CD8-positive, alpha-beta memory T cell (primary cell): Measurements from ENCODE around the gene GPER1. TPM values are rescaled to one million over a fixed set of nuclear protein-coding genes. Genes with fewer than 3 reads are reported as not detected.

Source experiments
- CTCF ChIA-PET: fragments of 350-600 bp; sonication (Branson Sonifier 250); formaldehyde crosslinking; loops from one replicate; lab custom pipeline; 2021; ENCODE audit warnings: antibody characterized with exemption; lab: Charles Lee
- POLR2A ChIA-PET: fragments of 350-600 bp; sonication (Branson Sonifier 250); formaldehyde crosslinking; loops from one replicate; lab custom pipeline; 2021; ENCODE audit warnings: antibody characterized with exemption; lab: Charles Lee
- DNase-seq, 5 donors: peaks; one replicate each; pipeline versions ENCODE4 v3.0.0 to v3.0.0-alpha.2; 2020 to 2022; ENCODE audit warnings: mixed read lengths in 1 of 5
- H3K27ac ChIP-seq: one replicate; pipeline ENCODE4 v1.7.0; 2013; ENCODE audit warnings: low read depth, mild to moderate bottlenecking, low read length, moderate library complexity
- H3K27me3 ChIP-seq: 2 replicates; pipeline ENCODE4 v1.7.0; 2013; ENCODE audit warnings: low read length, mild to moderate bottlenecking; ENCODE audit not compliant: insufficient read depth, poor library complexity, severe bottlenecking
- H3K36me3 ChIP-seq: 2 replicates; pipeline ENCODE4 v1.7.0; 2013; ENCODE audit warnings: mild to moderate bottlenecking, low read length, moderate library complexity; ENCODE audit not compliant: insufficient read depth
- H3K4me1 ChIP-seq: 2 replicates; pipeline ENCODE4 v1.7.0; 2013; ENCODE audit warnings: mild to moderate bottlenecking, low read length, moderate library complexity; ENCODE audit not compliant: insufficient read depth
- H3K4me3 ChIP-seq: 2 replicates; pipeline ENCODE4 v1.7.0; 2013; ENCODE audit warnings: mild to moderate bottlenecking, low read length
- H3K9me3 ChIP-seq: 2 replicates; pipeline ENCODE4 v1.7.0; 2013; ENCODE audit warnings: mild to moderate bottlenecking, low read length
- H3K27ac Mint-ChIP-seq, 8 donors: one replicate each; pipeline ENCODE4 v1.8.0; 2020 to 2021; ENCODE audit warnings: mixed read lengths in 8 of 8, mild to moderate bottlenecking in 6 of 8, inconsistent platforms in 3 of 8, moderate library complexity in 3 of 8
- H3K27me3 Mint-ChIP-seq, 2 donors: one replicate each; pipeline ENCODE4 v1.8.0; 2020 to 2021; ENCODE audit warnings: mixed read lengths in 2 of 2, mild to moderate bottlenecking in 1 of 2, moderate library complexity in 1 of 2
- H3K36me3 Mint-ChIP-seq, 3 donors: one replicate each; pipeline ENCODE4 v1.8.0; 2020 to 2021; ENCODE audit warnings: mixed read lengths in 3 of 3, inconsistent platforms in 1 of 3, mild to moderate bottlenecking in 1 of 3
- H3K4me1 Mint-ChIP-seq, 3 donors: one replicate each; pipeline ENCODE4 v1.8.0; 2020 to 2021; ENCODE audit warnings: mixed read lengths in 3 of 3, inconsistent platforms in 1 of 3, mild to moderate bottlenecking in 1 of 3
- H3K4me3 Mint-ChIP-seq, 7 donors: one replicate each; pipeline ENCODE4 v1.8.0; 2020 to 2021; ENCODE audit warnings: mixed read lengths in 7 of 7, mild to moderate bottlenecking in 6 of 7, moderate library complexity in 4 of 7, inconsistent platforms in 2 of 7
- H3K9me3 Mint-ChIP-seq, 5 donors: one replicate each; pipeline ENCODE4 v1.8.0; 2020 to 2022; ENCODE audit warnings: mixed read lengths in 5 of 5, mild to moderate bottlenecking in 3 of 5, moderate library complexity in 2 of 5, inconsistent platforms in 1 of 5
- polyA plus RNA-seq: library from polyadenylated mRNA; unstranded; fragments of 300-500 nt; fragmentation: Illumina TruSeq; gene quantifications from one replicate; pipeline ENCODE4 v1.2.3, GENCODE V29; 2021
- total RNA-seq, 2 experiments: library from RNA; stranded (reverse); gene quantifications; one replicate each; pipeline ENCODE4 v1.2.3, GENCODE V29; 2021

Gene GPER1
- total and polyA plus RNA-seq, 3 experiments from 2014 or later, result 0.17 TPM; not detected in 2

GRCh38 chr7:1055956-1056784 lies 31.7 kb upstream of the GPER1 start:
- no peaks in the 10 kb centered on the region for H3K9me3 ChIP-seq
- no peaks in the 10 kb centered on the region for H3K36me3 ChIP-seq
- H3K27ac Mint-ChIP-seq, result no peak overlapping the region
- peaks cover 0 to 4% (median 4%) of the 10 kb centered on the region in 3 donors for H3K4me1 Mint-ChIP-seq
- no peak overlapping the region for H3K4me3 ChIP-seq
- ChIA-PET CTCF (interaction anchor here (0.9 to 1.2 kb wide), 2 partner anchors 11 to 62 kb away, joined by 4 to 5 read pairs; partner anchors contain the start of gene GPR146), POLR2A (no interaction called here)
- no peak for DNase-seq
- H3K27ac ChIP-seq, result no peak overlapping the region
- peaks cover 0 to 2% (median 0%) of the 10 kb centered on the region in 3 donors for H3K36me3 Mint-ChIP-seq
- H3K27me3 Mint-ChIP-seq, result no peaks in the 10 kb centered on the region
- no peak overlapping the region for H3K4me3 Mint-ChIP-seq
- H3K9me3 Mint-ChIP-seq, result no peaks in the 10 kb centered on the region
- no peaks in the 10 kb centered on the region for H3K27me3 ChIP-seq
- H3K4me1 ChIP-seq, result peaks cover 14% of the 10 kb centered on the region

GRCh38 chr7:1056785-1057410 lies 31.0 kb upstream of the GPER1 start:
- no peaks in the 10 kb centered on the region for H3K9me3 Mint-ChIP-seq
- H3K4me1 Mint-ChIP-seq, result peaks cover 0 to 4% (median 4%) of the 10 kb centered on the region in 3 donors
- DNase-seq, result no peak
- H3K4me3 Mint-ChIP-seq, result no peak overlapping the region
- POLR2A ChIA-PET, result interaction anchor here (0.5 kb wide), 1 partner anchor 144 kb away, joined by 6 read pairs; no protein-coding TSS in a partner anchor
- Histone ChIP-seq H3K4me3 (no peak overlapping the region), H3K4me1 (peaks cover 14% of the 10 kb centered on the region), H3K27ac (no peak overlapping the region), H3K9me3 (no peaks in the 10 kb centered on the region), H3K36me3 (no peaks in the 10 kb centered on the region), H3K27me3 (no peaks in the 10 kb centered on the region)
- H3K27me3 Mint-ChIP-seq, result no peaks in the 10 kb centered on the region
- no peak overlapping the region for H3K27ac Mint-ChIP-seq
- peaks cover 0 to 2% (median 0%) of the 10 kb centered on the region in 3 donors for H3K36me3 Mint-ChIP-seq
- CTCF ChIA-PET, result interaction anchor here (0.9 to 2.3 kb wide), 2 partner anchors 63 kb away, joined by 4 to 17 read pairs; no protein-coding TSS in a partner anchor

- Histone ChIP-seq H3K36me3 (no peaks in the 10 kb centered on the region), H3K4me1 (peaks cover 14% of the 10 kb centered on the region), H3K9me3 (no peaks in the 10 kb centered on the region), H3K4me3 (no peak overlapping the region), H3K27me3 (no peaks in the 10 kb centered on the region), H3K27ac (no peak overlapping the region)
- Mint-ChIP-seq H3K4me3 (no peak overlapping the region), H3K27ac (no peak overlapping the region), H3K36me3 (peaks cover 0 to 2% (median 0%) of the 10 kb centered on the region in 3 donors), H3K9me3 (no peaks in the 10 kb centered on the region), H3K4me1 (peaks cover 0 to 4% (median 4%) of the 10 kb centered on the region in 3 donors), H3K27me3 (no peaks in the 10 kb centered on the region)
- ChIA-PET POLR2A (interaction anchor here (0.5 kb wide), 1 partner anchor 145 kb away, joined by 6 read pairs; no protein-coding TSS in a partner anchor), CTCF (interaction anchor here (2.3 kb wide), 1 partner anchor 64 kb away, joined by 17 read pairs; no protein-coding TSS in a partner anchor)
- DNase-seq, result no peak
Observed at GRCh38 chr7:1057416-1058291, 30.3 kb upstream of the GPER1 start.

GRCh38 chr7:1058311-1058710 lies 29.6 kb upstream of the GPER1 start:
- H3K9me3 Mint-ChIP-seq, result no peaks in the 10 kb centered on the region
- POLR2A ChIA-PET, result no interaction called here

GRCh38 chr7:1058821-1059199 lies 29.1 kb upstream of the GPER1 start:
- no peaks in the 10 kb centered on the region for H3K9me3 ChIP-seq
- DNase-seq, result peak in 1 of 5 donors; percentile 22
- peaks cover 0 to 4% (median 4%) of the 10 kb centered on the region in 3 donors for H3K4me1 Mint-ChIP-seq
- no peak overlapping the region for H3K27ac ChIP-seq
- no peaks in the 10 kb centered on the region for H3K27me3 Mint-ChIP-seq
- peaks cover 14% of the 10 kb centered on the region for H3K4me1 ChIP-seq
- peak overlapping the region in 3 of 8 donors; percentile 24 to 73 (median 33) for H3K27ac Mint-ChIP-seq
- H3K36me3 ChIP-seq, result no peaks in the 10 kb centered on the region
- H3K36me3 Mint-ChIP-seq, result peaks cover 0 to 2% (median 0%) of the 10 kb centered on the region in 3 donors
- CTCF ChIA-PET, result interaction anchor here (2.3 kb wide), 1 partner anchor 65 kb away, joined by 17 read pairs; no protein-coding TSS in a partner anchor
- POLR2A ChIA-PET, result no interaction called here
- H3K4me3 Mint-ChIP-seq, result peak overlapping the region in 1 of 7 donors; percentile 66
- H3K27me3 ChIP-seq, result no peaks in the 10 kb centered on the region
- no peaks in the 10 kb centered on the region for H3K9me3 Mint-ChIP-seq
- no peak overlapping the region for H3K4me3 ChIP-seq

More at GRCh38 chr7:1058311-1058710, 29.6 kb upstream of the GPER1 start:
- no peaks in the 10 kb centered on the region for H3K27me3 ChIP-seq
- peaks cover 14% of the 10 kb centered on the region for H3K4me1 ChIP-seq
- no peak overlapping the region for H3K4me3 ChIP-seq
- H3K4me1 Mint-ChIP-seq, result peaks cover 0 to 4% (median 4%) of the 10 kb centered on the region in 3 donors
- peak overlapping the region in 1 of 8 donors; percentile 88 for H3K27ac Mint-ChIP-seq
- CTCF ChIA-PET, result interaction anchor here (2.3 kb wide), 1 partner anchor 64 kb away, joined by 17 read pairs; no protein-coding TSS in a partner anchor
- no peaks in the 10 kb centered on the region for H3K36me3 ChIP-seq
- H3K36me3 Mint-ChIP-seq, result peaks cover 0 to 2% (median 0%) of the 10 kb centered on the region in 3 donors
- H3K4me3 Mint-ChIP-seq, result no peak overlapping the region
- H3K9me3 ChIP-seq, result no peaks in the 10 kb centered on the region
- H3K27me3 Mint-ChIP-seq, result no peaks in the 10 kb centered on the region
- H3K27ac ChIP-seq, result no peak overlapping the region
- DNase-seq, result no peak

GRCh38 chr7:1059200-1060091 lies 28.5 kb upstream of the GPER1 start:
- Mint-ChIP-seq H3K4me1 (peaks cover 0 to 4% (median 4%) of the 10 kb centered on the region in 3 donors), H3K4me3 (peak overlapping the region in 1 of 7 donors; percentile 66), H3K9me3 (no peaks in the 10 kb centered on the region), H3K27ac (peak overlapping the region in 2 of 8 donors; percentile 54 to 73), H3K27me3 (no peaks in the 10 kb centered on the region), H3K36me3 (peaks cover 0 to 2% (median 0%) of the 10 kb centered on the region in 3 donors)
- Histone ChIP-seq H3K36me3 (no peaks in the 10 kb centered on the region), H3K4me3 (no peak overlapping the region), H3K4me1 (peaks cover 9% of the 10 kb centered on the region), H3K9me3 (no peaks in the 10 kb centered on the region), H3K27me3 (no peaks in the 10 kb centered on the region), H3K27ac (no peak overlapping the region)
- ChIA-PET POLR2A (no interaction called here), CTCF (interaction anchor here (1.0 to 7.8 kb wide), 4 partner anchors 9 to 65 kb away, joined by 3 to 222 read pairs (median 10); partner anchors contain the start of gene GPR146)
- DNase-seq, result no peak
